H1 (cell line): Measurements from ENCODE around the gene SERINC4. TPM values are rescaled to one million over a fixed set of nuclear protein-coding genes. Genes with fewer than 3 reads are reported as not detected.

Experiments used
- HDAC2 ChIP-seq, 2 experiments: fragments of 300-600 bp in 1 of 2; sonication (generic) in 1 of 2; IDR thresholded peaks; 2 replicates each; pipeline ENCODE4 v1.6.1; 2011 to 2012; ENCODE audit warnings: low read depth in 2 of 2, low read length in 2 of 2, mild to moderate bottlenecking in 2 of 2, moderate library complexity in 2 of 2, borderline replicate concordance in 1 of 2, inconsistent platforms in 1 of 2
- RNF2 ChIP-seq: fragments of 200-900, 300-1000 bp; sonication (generic); IDR thresholded peaks from 2 replicates; pipeline ENCODE4 v1.7.1; 2016; ENCODE audit warnings: borderline replicate concordance, low read depth, mild to moderate bottlenecking, antibody characterized with exemption, low read length; ENCODE audit not compliant: poor library complexity, severe bottlenecking; ENCODE audit errors: missing control alignments
- SAP30 ChIP-seq: fragments of 300-600 bp; sonication (generic); IDR thresholded peaks from 2 replicates; pipeline ENCODE4 v1.7.1; 2012; ENCODE audit warnings: low read length, moderate library complexity, mild to moderate bottlenecking, inconsistent platforms; ENCODE audit not compliant: insufficient read depth, insufficient replicate concordance
- polyA plus RNA-seq, 7 experiments: library from polyadenylated mRNA; depleted of rRNA in 3 of 7; stranded (reverse) in 5 of 7; unstranded in 2 of 7; fragments of >200 nt in 5 of 7; fragments of 200-250 nt in 2 of 7; gene quantifications; 1 replicate in 5 of 7; 2 replicates in 1 of 7; 4 replicates in 1 of 7; pipeline versions ENCODE4 v1.2.1 to v1.2.3, GENCODE V29; 2011 to 2013; ENCODE audit warnings: missing spikeins in 2 of 7, mixed read lengths in 2 of 7
- total RNA-seq: library from RNA; stranded (reverse); fragmentation: NEBNext Ultra II Directional; extraction: Animal tissue kit (Norgen Biotek cat#: 25700); gene quantifications from 2 replicates; pipeline ENCODE4 v1.2.1, GENCODE V29; 2021

SERINC4 gene
- total and polyA plus RNA-seq, 2 of the 8 experiments (the other 6 are each of a cell fraction or from before 2014, with no cell fraction given), result 0.08 TPM; not detected in 1

- TF ChIP-seq HDAC2 (IDR thresholded peaks at IDR 0.05; ENCODE audit: borderline replicate concordance in 1 of 2, low read depth in 2 of 2, low read length in 2 of 2), result no peak
- TF ChIP-seq RNF2, result no peak
- no peak for TF ChIP-seq SAP30
These were observed 28.2 kb downstream of the SERINC4 start (continued) for GRCh38 chr15:43771816-43772215.
